LNCaP clone FGC (cell line): ENCODE data around the gene CSNK1G3.

Source experiments
- DNase-seq: peaks from one replicate; pipeline ENCODE4 v3.0.0-alpha.2; 2011; ENCODE audit warnings: low read depth
- H3K4me3 ChIP-seq: 2 replicates; pipeline ENCODE4 v1.5.1; 2011; ENCODE audit warnings: mild to moderate bottlenecking, low read depth, low read length, control low read depth
- CTCF ChIP-seq: IDR thresholded peaks from 2 replicates; pipeline ENCODE4 v1.5.1; 2012; ENCODE audit warnings: mild to moderate bottlenecking; ENCODE audit not compliant: control insufficient read depth, insufficient read depth; ENCODE audit errors: extremely low read depth

CSNK1G3 gene

GRCh38 chr5:123582550-123583285, 70.7 kb downstream of the CSNK1G3 start:
- H3K4me3 ChIP-seq: no peak overlapping the region
- TF ChIP-seq CTCF: no peak

DNA sequence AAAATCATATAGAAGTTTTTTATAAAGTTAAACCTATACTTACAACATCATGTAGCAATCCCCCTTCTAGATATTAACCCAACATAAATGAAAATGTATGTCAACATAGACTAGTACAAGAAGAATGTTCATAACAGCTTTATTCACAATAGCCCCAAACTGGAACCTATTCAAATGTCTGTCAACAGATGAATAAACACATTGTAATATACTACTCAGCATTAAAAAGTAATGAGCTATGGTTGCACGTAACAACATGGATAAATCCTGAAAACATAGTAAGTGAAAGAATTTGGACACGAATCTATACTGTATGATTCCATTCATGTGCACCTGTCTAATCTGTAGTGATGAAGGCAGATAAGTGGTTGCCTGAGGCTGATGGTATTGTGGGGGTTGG, 73.9 kb downstream of the CSNK1G3 start:
- H3K4me3 ChIP-seq: no peak overlapping the region
- no peak for DNase-seq
- no peak for TF ChIP-seq CTCF

More at GRCh38 chr5:123582550-123583285, 70.7 kb downstream of the CSNK1G3 start:
- DNase-seq: no peak

DNA sequence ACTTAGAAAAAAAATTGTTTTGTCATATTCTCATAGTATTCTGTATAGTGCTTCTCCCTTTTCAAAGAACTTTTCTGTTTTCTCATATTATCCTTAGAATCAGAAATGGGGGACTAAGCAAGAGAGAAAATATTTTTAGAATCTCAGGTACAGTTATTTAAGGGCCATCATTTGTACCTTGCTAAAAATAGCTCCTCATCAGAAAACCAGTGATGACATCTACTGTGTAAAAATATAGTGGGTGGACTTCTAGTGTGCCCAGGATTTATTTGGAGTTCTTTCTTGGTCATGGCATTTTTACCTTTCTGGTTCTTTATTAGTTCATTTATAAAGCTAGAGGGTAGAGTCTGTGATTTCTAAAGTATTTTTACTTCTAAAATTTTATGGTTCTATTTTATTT, 82.5 kb downstream of the CSNK1G3 start:
- no peak overlapping the region for H3K4me3 ChIP-seq
- no peak for DNase-seq
- no peak for TF ChIP-seq CTCF

- no peak overlapping the region for H3K4me3 ChIP-seq
Observed at GRCh38 chr5:123597018-123597417, 85.0 kb downstream of the CSNK1G3 start.

GRCh38 chr5:123598028-123598689, 86.2 kb downstream of the CSNK1G3 start:
- no peak for DNase-seq
- H3K4me3 ChIP-seq: no peak overlapping the region

More at GRCh38 chr5:123597018-123597417, 85.0 kb downstream of the CSNK1G3 start:
- DNase-seq: no peak
- TF ChIP-seq CTCF: no peak

GRCh38 chr5:123599171-123599570, 87.2 kb downstream of the CSNK1G3 start:
- no peak for DNase-seq
- no peak for TF ChIP-seq CTCF
- no peak overlapping the region for H3K4me3 ChIP-seq

More at GRCh38 chr5:123598028-123598689, 86.2 kb downstream of the CSNK1G3 start:
- TF ChIP-seq CTCF: no peak
